OCI-LY1 (cell line): ENCODE data around the gene ZNF660.

Experiments
- H2AFZ ChIP-seq: fragments of 200-600 bp; sonication (generic), shearing (Covaris generic); 2 replicates; pipeline ENCODE4 v1.6.0; 2014; ENCODE audit warnings: antibody characterized with exemption, mild to moderate bottlenecking, low read length
- H3F3A ChIP-seq: fragments of 200-600 bp; sonication (generic), shearing (Covaris generic); 2 replicates; pipeline ENCODE4 v1.6.0; 2014; ENCODE audit warnings: mild to moderate bottlenecking, antibody characterized with exemption, low read length, moderate library complexity; ENCODE audit not compliant: insufficient read depth
- H3K27ac ChIP-seq: fragments of 200-600 bp; sonication (generic); 2 replicates; pipeline ENCODE4 v1.5.1; 2014; ENCODE audit warnings: low read length, mixed run types, mild to moderate bottlenecking, low read depth; ENCODE audit not compliant: poor library complexity, severe bottlenecking
- H3K27me3 ChIP-seq: fragments of 200-600 bp; sonication (generic); 2 replicates; pipeline ENCODE4 v1.6.0; 2014; ENCODE audit warnings: antibody characterized with exemption, mild to moderate bottlenecking, low read length, moderate library complexity; ENCODE audit not compliant: insufficient read depth
- H3K36me3 ChIP-seq: fragments of 200-600 bp; sonication (generic); 2 replicates; pipeline ENCODE4 v1.6.1; 2014; ENCODE audit warnings: mild to moderate bottlenecking, antibody characterized with exemption, low read length, moderate library complexity, mixed read lengths; ENCODE audit not compliant: insufficient read depth
- H3K4me1 ChIP-seq: fragments of 200-600 bp; sonication (generic); 2 replicates; pipeline ENCODE4 v1.5.1; 2014; ENCODE audit warnings: mild to moderate bottlenecking, low read length, moderate library complexity; ENCODE audit not compliant: insufficient read depth, severe bottlenecking
- H3K4me2 ChIP-seq: fragments of 200-600 bp; sonication (generic), shearing (Covaris generic); 2 replicates; pipeline ENCODE4 v1.6.1; 2014; ENCODE audit warnings: low read length
- H3K4me3 ChIP-seq: fragments of 200-600 bp; sonication (generic); 2 replicates; pipeline ENCODE4 v1.5.1; 2014; ENCODE audit warnings: low read length, low read depth, mild to moderate bottlenecking, mixed read lengths; ENCODE audit not compliant: poor library complexity, severe bottlenecking
- H3K79me2 ChIP-seq: fragments of 200-600 bp; shearing (Covaris generic); 2 replicates; pipeline ENCODE4 v1.6.1; 2016; ENCODE audit warnings: mixed run types, low read length, mixed read lengths; ENCODE audit not compliant: insufficient read depth
- H3K9ac ChIP-seq: fragments of 200-600 bp; sonication (generic), shearing (Covaris generic); 2 replicates; pipeline ENCODE4 v1.6.1; 2014; ENCODE audit warnings: mild to moderate bottlenecking, low read length, mixed read lengths
- H3K9me2 ChIP-seq: fragments of 200-600 bp; sonication (generic), shearing (Covaris generic); 2 replicates; pipeline ENCODE4 v1.6.1; 2014; ENCODE audit warnings: low read depth, mild to moderate bottlenecking, low read length, mixed read lengths
- H3K9me3 ChIP-seq: fragments of 200-600 bp; shearing (Covaris generic); 2 replicates; pipeline ENCODE4 v1.6.1; 2014; ENCODE audit warnings: low read length, mixed read lengths
- H4K20me1 ChIP-seq: fragments of 200-600 bp; sonication (generic), shearing (Covaris generic); 2 replicates; pipeline ENCODE4 v1.6.0; 2016; ENCODE audit warnings: mild to moderate bottlenecking, low read length; ENCODE audit not compliant: insufficient read depth
- CTCF ChIP-seq: fragments of 200-600 bp; sonication (generic), shearing (Covaris generic); IDR thresholded peaks from 2 replicates; pipeline ENCODE4 v1.5.1; 2017; ENCODE audit warnings: mild to moderate bottlenecking, antibody characterized with exemption, low read length, moderate library complexity, mixed read lengths
- EZH2 ChIP-seq: fragments of 200-600 bp; sonication (generic), shearing (Covaris generic); IDR thresholded peaks from 2 replicates; pipeline ENCODE4 v1.8.0; 2017; ENCODE audit warnings: borderline replicate concordance, mixed run types, mild to moderate bottlenecking, antibody characterized with exemption, low read length, moderate library complexity, mixed read lengths

The ZNF660 gene

GRCh38 chr3:44561076-44561475 is 23.7 kb upstream of the ZNF660 start:
- Histone ChIP-seq H2AFZ (no peak overlapping the region), H3K4me2 (no peak overlapping the region), H3K27ac (no peak overlapping the region), H3K9me3 (peaks cover 14% of the 10 kb centered on the region; the same call in 1 of the 2 replicates), H3K4me3 (no peak overlapping the region), H4K20me1 (no peaks in the 10 kb centered on the region), H3K79me2 (no peaks in the 10 kb centered on the region), H3K9ac (no peak overlapping the region), H3K27me3 (no peaks in the 10 kb centered on the region), H3K9me2 (no peaks in the 10 kb centered on the region), H3F3A (no peaks in the 10 kb centered on the region), H3K4me1 (peaks cover 2% of the 10 kb centered on the region), H3K36me3 (peaks cover 20% of the 10 kb centered on the region)
- TF ChIP-seq CTCF (no peak), EZH2 (no peak)

GRCh38 chr3:44562147-44562546 is 22.6 kb upstream of the ZNF660 start:
- H3F3A ChIP-seq, result no peaks in the 10 kb centered on the region
- no peak overlapping the region for H3K4me3 ChIP-seq
- no peaks in the 10 kb centered on the region for H3K4me1 ChIP-seq
- H3K9ac ChIP-seq, result no peak overlapping the region
- H3K27me3 ChIP-seq, result no peaks in the 10 kb centered on the region
- no peak overlapping the region for H3K27ac ChIP-seq
- TF ChIP-seq CTCF (no peak), EZH2 (no peak)
- no peaks in the 10 kb centered on the region for H3K9me2 ChIP-seq
- peaks cover 16% of the 10 kb centered on the region for H3K36me3 ChIP-seq
- H2AFZ ChIP-seq, result no peak overlapping the region
- no peak overlapping the region for H3K4me2 ChIP-seq
- H4K20me1 ChIP-seq, result no peaks in the 10 kb centered on the region
- H3K79me2 ChIP-seq, result no peaks in the 10 kb centered on the region
- peaks cover 14% of the 10 kb centered on the region; the same call in 1 of the 2 replicates for H3K9me3 ChIP-seq

- Histone ChIP-seq H3K4me1 (no peaks in the 10 kb centered on the region), H3K4me3 (no peak overlapping the region), H3K9me3 (peaks cover 38% of the 10 kb centered on the region), H3K79me2 (no peaks in the 10 kb centered on the region), H3K4me2 (no peak overlapping the region), H3K9ac (no peak overlapping the region), H4K20me1 (no peaks in the 10 kb centered on the region), H3F3A (no peaks in the 10 kb centered on the region), H3K9me2 (no peaks in the 10 kb centered on the region), H3K36me3 (peaks cover 18% of the 10 kb centered on the region; the same call in 1 of the 2 replicates), H2AFZ (no peak overlapping the region), H3K27ac (no peak overlapping the region), H3K27me3 (no peaks in the 10 kb centered on the region)
- TF ChIP-seq EZH2, result no peak
- TF ChIP-seq CTCF, result no peak
These were observed 16.2 kb upstream of the ZNF660 start for GRCh38 chr3:44568561-44568960.
